GM04504 (cell line): ENCODE results near the gene ZNF74.
"Not testable (repeated sequence)": the region's sequence is repeated elsewhere in the genome, so short reads cannot be mapped to it uniquely, and the experiment has no call there.

Experiments used
- DNase-seq: peaks from one replicate; pipeline ENCODE4 v3.0.0-alpha.2; 2012; ENCODE audit warnings: low read depth

The ZNF74 gene

GRCh38 chr22:20376281-20376680 is 17.7 kb upstream of the ZNF74 start:
- not testable (repeated sequence) for DNase-seq

- DNase-seq = not testable (repeated sequence)
Observed at GRCh38 chr22:20376983-20377382, 17.0 kb upstream of the ZNF74 start.

- no peak for DNase-seq
Observed at GRCh38 chr22:20378110-20378509, 15.8 kb upstream of the ZNF74 start.

GRCh38 chr22:20378684-20379083 is 15.3 kb upstream of the ZNF74 start:
- not testable (repeated sequence) for DNase-seq

DNA sequence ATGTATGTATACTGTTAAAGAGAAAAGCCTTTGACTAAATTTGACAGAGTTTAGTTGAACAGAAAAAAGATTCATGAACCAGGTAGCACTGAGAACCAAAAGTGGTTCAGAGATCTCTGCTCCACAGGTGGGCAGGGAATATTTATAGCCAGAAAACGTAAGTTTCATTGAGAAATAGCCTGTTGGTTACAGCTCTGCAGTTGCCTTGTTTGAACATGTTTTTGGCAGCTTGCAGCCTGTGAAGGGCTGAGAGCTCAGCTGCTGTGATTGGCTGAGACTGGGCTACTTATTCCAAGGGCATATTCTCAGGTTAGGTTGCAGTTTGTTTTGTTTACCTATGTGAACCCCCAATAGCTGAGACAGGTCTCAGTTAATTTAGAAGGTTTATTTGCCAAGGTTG is 13.5 kb upstream of the ZNF74 start:
- no peak for DNase-seq

- DNase-seq = no peak
Observed at GRCh38 chr22:20383538-20383937, 10.4 kb upstream of the ZNF74 start.

DNA sequence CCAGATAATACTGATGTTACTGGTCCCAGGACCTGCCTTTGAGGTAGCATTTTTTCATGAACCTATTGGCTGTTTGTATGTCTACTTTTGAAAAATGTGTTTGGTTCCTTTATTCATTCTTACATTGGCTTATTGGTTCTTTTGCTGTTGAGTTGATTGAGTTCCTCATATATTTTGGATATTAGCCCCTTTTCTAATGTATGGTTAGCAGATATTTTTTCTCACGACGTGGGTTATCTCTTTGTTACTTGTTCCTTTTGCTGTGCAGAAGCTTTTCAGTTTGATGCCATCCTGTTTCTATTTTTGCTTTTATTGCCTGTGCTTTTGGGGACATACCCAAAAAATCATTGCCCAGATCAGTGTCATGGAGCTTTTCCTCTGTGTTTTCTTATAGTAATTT is 9.8 kb upstream of the ZNF74 start:
- DNase-seq = no peak

DNA sequence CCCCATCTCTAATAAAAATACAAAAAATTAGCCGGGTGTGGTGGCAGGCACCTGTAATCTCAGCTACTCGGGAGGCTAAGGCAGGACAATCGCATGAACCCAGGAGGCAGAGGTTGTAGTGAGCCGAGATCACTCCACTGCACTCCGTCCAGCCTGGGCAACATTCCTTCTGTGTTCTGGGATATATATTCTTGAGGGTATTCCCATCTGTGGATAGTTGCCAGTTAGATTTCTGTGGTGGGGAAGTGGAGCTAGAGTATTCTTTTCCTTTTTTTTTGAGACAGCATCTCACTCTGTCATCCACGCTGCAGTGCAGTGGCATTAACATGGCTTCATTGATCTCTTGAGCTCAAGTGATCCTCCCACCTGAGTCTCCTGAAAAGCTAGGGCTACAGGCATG is 9.1 kb upstream of the ZNF74 start:
- DNase-seq = no peak

DNA sequence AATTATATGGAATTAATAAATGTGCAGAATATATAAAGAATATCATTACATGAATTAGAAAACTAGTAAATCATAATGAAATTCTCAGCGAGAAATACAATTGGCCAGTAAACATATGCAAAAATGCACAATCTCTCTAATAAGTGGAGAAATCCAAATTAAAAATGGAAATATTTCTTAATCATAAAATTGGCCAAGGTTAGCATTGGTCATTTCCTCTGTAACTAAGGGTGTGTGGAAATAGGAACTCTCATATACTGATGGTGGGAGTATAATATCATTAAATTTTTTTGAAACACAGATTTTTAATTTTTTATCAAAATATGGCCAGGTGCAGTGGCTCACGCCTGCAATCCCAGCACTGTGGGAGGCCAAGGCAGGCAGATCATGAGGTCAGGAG is 7.6 kb upstream of the ZNF74 start:
- no peak for DNase-seq

DNA sequence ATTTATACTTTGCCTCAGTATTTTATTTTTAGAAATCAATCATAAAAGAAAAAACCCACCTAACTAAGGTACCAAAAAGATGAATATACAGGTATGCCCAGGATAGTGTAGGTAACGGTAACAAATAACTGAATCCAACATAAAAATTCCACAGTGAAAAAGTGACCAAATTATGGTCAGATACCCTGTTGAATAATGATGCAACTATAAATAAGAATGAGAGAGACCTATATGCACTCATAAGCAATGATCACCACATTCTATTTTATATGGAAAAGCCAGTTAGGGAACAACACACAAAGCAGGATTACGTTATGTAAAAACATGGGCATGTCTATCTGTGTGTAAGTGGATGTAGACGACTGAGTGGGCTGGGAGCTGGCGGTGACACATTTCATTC is 7.0 kb upstream of the ZNF74 start:
- DNase-seq = no peak

DNA sequence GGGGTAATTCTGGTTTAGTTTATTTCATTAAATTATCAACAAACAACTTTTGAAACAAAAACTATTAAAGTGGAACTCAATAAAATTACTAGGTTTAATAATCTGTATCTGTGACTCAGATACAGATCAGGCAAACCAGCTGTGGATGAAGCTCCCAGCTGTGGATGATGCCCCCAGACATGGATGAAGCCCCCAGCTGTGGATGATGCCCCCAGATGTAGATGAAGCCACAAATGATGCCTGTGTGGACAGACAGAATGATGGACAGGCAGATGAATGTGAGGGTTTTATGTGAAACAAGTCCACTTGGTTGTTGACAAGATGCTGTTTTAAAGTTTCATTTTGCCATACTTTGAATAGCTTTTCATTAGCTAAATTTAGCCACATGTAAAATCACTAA is 5.8 kb upstream of the ZNF74 start:
- DNase-seq = no peak

DNA sequence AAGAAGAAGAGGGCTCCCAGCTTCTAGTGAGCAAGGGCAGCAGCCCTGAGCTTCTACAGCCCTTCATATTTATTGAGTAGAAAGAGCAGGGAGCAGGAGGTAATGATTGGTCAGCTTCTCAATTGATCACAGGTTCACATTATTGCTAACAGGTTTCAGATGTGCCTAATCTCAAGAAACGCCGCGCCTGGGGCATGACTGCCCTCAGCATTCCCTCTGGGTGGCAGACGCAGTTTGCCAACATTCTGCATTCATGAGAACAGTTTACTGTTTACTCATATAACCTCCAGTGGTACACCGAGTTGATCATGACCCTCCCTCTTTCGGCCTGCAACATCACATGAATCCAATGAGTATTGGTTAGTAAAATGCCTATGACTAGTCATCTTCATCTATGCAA is 4.7 kb upstream of the ZNF74 start:
- no peak for DNase-seq

- DNase-seq = no peak
Observed at GRCh38 chr22:20390394-20390907, 3.5 kb upstream of the ZNF74 start.

DNA sequence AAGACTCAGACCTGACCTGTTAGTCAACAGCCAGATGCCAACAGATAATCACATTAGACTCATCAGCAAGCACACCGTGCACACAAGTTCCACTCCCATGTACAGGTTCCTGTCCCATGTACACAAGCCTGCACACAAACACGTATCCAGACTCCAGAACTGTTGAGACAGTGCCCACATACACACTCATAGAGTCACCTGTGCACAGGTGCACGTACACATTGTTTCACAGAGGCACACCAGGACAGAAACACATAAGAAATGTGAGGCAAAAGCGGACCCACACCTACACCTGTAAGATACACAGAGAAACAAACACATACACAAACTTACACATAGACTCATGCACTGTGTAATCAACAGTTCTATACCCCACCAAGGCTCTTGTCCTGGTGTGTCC is 2.7 kb upstream of the ZNF74 start:
- DNase-seq = no peak

DNA sequence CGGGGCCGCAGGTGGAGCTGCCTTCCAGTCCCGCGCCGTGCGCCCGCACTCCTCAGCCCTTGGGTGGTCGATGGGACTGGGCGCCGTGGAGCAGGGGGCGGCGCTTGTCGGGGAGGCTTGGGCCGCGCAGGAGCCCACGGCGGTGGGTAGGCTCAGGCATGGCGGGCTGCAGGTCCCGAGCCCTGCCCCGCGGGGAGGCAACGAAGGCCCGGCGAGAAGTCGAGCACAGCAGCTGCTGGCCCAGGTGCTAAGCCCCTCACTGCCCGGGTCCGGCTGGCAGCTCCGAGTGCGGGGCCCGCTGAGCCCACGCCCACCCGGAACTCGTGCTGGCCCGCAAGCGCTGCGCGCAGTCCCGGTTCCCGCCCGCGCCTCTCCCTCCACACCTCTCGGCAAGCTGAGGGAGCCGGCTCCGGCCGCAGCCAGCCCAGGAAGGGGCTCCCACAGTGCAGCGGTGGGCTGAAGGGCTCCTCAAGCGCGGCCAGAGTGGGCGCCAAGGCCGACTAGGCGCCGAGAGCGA is 1.5 kb upstream of the ZNF74 start:
- DNase-seq = not testable (repeated sequence)

- DNase-seq = no peak
Observed at GRCh38 chr22:20392983-20393704, 807 bp upstream of the ZNF74 start.

- DNase-seq = no peak
Observed at GRCh38 chr22:20395181-20395906, 1.4 kb downstream of the ZNF74 start.

- no peak for DNase-seq
Observed at GRCh38 chr22:20395907-20396287, 1.9 kb downstream of the ZNF74 start.

- no peak for DNase-seq
Observed at GRCh38 chr22:20396639-20397038, 2.7 kb downstream of the ZNF74 start.

GRCh38 chr22:20397498-20397897 is 3.5 kb downstream of the ZNF74 start:
- DNase-seq = no peak

GRCh38 chr22:20398420-20398819 is 4.5 kb downstream of the ZNF74 start:
- no peak for DNase-seq

- DNase-seq = no peak
Observed at GRCh38 chr22:20399866-20400605, 6.1 kb downstream of the ZNF74 start.
